Hypothalamus (tissue), 51 donors: ENCODE results near the gene TNRC6A.

Experiments
- DNase-seq, 51 donors: peaks; one replicate each; lab custom pipeline; 2025; lab: John Stamatoyannopoulos, UW

The TNRC6A gene

DNA sequence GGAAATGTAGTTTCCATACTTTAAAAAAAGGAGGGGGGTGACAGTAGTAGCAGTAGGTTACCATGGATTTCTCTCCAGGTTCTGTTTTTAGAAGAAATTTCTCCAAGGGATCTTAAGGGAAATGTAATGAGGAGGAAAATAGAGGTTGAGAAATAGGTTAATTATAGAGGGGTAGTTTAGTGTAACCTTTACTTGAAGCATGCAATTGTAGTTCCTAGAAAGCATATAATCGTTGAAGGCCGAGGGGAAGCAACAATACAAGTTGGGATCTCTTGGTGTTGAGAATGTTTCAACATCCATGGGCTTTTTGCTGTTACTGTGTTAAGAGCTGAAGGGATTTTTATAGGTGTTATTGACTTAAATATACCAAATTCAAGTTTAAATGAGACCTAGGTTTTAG is 25.1 kb downstream of the TNRC6A start:
- no peak for DNase-seq

DNA sequence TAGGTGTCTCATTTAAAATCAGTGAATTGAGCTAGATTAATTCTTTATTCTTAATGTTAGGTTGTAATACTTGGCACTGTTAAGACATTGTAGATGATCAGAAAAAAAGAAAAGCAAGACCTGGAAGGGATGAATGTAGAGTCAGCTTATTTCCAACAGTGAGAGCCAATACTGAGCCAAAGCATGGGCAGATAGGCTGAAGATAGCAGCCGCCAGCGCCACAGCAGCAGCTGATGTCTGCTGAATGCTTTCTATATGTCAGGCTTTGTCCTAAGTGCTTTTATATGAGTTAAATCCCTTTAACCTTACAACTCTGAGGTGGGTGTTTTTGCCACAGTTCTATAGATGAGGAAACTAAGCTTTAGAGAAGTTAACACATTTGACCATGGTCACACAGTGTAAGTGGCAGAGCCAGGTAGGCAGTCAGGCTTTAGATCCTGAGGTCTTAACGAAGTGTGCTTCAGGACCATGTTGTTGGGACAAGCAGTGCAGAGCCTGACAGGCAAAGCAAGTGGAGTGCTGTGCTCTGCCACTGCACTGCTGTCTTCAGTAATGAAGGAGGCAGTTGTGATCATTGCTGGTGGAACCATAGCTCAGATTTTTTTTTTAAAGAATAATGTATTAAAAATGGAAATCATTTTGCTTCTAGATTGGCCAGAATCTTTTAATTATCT is 25.9 kb downstream of the TNRC6A start:
- no peak for DNase-seq

DNA sequence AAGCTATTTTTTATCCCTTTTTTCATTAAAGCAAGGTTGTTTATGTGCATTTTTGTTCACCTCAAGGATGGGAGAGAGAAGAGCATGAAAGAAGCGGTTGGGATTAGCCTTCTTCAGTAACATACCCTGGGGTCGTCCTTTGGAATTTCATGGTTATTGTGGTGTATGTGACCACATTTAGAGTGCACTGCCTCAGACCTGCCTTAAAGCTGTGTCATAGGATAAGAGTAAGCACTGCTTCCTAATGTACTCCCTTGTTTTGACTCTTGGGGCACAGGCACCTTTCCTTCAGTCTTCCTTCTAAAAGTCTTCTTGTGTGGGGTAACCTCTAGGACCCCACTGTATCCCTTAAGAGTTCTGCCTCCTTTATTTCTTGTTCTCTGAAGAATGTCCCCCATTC is 28.9 kb downstream of the TNRC6A start:
- DNase-seq = no peak

DNA sequence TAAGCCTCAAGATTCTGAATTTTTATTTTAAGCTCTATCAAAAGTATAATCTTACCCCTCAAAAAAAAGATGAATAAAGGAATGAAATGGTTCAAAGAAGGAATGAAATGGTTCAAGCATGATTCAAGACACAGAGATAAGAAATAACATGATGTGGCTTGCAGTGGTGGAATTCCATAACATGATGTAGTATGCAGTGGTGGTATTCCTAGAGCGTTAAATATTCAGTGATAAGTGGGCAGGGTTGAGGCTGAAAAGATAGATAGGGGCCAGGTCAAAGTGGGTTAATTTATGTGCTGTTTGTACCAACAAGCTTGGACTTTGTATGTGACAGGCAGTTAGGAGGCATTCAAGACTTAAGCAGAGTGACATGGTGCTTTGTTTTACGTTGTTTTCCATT is 29.6 kb downstream of the TNRC6A start:
- no peak for DNase-seq

DNA sequence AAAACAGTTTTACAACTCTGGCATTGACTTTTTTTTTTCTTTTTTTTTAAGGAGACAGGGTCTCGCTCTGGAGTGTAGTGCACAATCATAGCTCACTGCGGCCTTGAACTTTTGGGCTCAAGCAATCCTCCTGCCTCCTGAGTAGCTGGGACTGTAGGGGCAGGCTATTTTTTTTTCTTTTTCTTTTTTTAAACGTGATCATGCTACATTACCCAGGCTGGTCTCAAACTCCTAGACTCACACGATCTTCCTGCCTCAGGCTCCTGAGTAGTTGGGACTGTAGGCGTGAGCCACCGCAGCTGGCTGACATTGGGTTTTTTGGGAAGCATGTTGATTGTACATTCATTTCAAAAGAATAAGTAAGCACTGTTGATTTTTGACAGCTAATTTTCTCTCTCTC is 32.1 kb downstream of the TNRC6A start:
- no peak for DNase-seq

DNA sequence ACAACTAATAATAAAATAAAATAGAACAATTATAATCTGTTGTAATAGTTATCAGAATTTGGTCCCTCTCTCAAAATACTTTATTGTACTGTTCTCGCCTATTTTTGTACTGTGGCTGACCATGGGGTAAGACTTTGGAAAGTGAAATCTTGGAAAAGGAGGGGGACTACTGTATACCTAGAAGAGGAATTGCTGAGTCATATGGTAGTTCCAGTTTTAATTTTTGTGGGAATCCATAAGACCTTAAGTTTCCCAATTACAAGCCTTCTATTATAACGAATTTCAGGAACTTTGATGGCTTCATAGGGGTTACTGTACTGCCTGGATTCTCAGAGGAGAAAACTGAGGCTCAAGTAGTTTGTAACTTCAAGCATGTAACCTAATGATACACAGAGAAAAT is 35.5 kb downstream of the TNRC6A start:
- no peak for DNase-seq

DNA sequence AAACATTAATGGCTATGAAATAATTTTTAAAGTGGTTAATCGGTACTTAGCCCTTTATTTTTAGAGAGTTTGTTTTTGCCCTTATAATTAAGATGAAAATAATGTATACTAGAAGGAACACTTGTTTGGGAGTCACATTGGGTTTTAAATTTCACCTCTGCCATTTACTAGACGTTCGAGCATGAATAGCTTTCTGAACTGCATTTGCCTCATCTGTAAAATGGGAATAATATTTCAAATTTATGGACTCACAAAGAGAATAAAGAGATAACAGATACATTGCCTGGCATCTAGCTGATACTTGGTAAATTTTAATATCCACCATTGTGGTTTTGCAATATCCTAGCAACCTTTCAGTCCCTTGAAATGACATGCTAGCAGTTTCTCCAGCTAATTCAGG is 36.6 kb downstream of the TNRC6A start:
- DNase-seq = no peak

DNA sequence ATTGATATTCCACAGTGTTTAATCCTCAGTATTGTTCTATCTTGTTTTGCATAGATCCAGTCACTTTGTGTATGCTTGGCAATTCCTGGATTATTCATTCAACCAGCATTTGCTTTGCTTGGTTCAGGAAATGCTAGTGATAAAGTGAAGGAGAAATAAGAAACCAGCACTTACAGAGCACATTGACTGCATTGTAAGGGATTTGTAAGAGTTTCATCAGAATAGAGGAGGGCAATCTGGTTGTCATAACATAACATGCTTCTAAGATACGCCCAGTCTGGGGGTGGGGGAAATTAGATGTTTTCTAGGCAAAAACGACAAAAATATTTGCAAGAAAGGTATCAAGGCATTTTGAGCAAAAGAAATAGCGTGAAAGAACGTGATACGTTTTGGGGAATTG is 40.4 kb downstream of the TNRC6A start:
- no peak for DNase-seq

DNA sequence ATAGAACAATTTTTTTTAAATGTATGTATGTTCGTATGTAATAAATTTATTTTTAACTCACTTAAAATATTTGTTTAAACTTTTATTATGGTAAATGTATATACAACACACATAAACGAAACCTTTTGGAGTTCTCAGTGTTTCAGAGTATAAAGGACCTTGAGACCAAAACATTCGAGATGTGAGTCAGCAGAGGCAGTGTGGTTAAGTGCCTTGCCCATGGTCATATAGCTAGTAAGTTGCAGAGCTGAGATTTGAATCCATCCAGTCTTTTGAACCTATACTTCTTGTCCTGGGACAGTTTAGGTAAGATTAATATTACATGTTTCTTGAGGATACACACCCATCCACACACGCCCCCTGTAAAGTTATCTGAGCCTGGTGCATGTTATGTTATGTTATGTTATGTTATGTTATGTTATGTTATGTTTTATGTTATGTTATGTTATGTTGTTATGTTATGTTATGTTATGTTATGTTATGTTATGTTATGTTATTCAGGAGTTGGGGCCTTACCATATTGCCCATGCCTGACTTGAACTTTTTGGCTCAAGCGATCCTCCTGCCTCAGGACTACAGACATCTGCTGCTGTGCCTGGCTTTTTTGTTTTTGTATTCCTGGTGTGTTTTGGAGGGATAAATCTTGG is 41.8 kb downstream of the TNRC6A start:
- no peak for DNase-seq

DNA sequence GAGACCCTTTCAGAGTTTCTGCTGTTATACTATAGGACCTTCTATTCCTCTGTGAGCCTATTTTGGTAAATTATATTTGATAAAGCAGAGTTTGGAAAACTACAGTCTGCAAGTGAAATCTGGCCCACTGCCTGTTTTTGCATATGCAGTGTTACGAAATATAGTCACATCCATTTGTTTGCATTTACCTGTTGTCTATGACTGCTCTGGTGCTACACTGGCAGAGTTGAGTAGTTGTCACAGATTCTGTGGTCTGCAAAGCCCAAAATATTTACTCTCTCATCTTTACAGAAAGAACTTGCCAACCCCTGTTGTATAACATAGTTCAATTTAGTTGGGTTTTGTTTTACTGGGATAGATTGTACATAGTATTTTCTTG is 42.3 kb downstream of the TNRC6A start:
- DNase-seq = no peak

DNA sequence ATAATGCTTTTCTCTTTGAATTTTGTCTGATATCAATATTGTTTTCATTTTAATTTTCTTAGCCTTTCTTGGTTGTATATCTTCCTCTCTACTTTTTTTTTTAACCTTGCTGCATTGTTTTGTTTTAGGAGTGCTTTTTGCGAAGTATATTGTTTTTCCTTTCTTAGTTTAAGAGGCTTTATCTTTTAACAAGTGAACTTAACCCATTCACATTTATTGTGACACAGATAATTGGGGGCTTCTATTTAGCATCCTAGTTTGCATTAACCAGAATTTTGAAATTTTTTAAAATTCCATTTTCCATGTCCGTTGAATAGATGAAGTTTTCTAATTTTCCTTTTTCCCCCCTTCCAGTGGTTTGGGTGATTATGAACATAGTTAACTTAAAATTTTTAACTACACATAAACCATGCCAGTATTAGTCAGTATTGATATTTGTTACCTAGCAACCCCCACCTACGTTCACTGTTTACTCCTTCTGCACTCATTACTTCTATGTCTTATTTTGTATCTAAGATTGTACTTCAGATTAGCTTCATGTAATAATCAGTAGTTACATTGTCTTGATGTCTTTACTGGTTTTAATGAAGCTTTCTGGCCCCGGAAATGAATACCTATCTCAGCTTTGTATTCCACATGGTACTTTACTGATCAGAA is 44.4 kb downstream of the TNRC6A start:
- no peak for DNase-seq

DNA sequence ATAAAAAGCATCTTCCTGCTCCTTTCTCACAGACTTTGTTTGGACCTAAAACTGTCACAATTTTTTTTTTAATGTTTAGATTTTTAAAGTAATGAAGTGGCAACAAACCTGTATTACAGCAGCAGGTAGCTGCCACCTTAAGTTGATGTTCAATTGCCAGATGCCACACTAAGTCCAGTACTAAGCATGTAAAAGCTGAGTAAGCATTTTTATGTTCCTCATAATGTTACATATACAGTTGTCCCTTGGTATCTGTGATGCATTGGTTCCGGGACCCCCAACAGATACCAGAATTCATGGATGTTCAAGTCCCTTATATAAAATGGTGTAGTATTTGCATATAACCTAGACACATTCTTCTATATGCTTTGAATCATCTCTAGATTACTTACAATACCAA is 45.1 kb downstream of the TNRC6A start:
- DNase-seq = no peak

DNA sequence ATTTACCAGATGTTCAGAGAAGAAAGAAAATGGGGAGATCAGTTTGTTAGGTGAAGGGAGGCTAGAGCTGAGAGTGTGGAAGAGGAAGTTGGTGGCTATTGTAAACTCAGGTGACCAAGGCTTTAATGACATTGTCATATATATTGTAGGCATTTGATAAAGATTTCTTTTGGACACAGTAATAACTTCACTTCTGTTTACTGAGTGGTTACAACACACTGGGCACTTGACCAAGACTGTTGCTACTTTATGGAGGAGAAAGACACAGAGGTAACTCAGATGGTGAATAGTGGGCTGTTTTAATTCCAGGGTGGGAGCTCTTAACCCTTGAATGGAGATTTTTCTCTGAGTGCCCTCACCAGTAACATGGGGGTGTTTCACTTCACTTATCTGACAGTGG is 46.0 kb downstream of the TNRC6A start:
- DNase-seq = no peak

DNA sequence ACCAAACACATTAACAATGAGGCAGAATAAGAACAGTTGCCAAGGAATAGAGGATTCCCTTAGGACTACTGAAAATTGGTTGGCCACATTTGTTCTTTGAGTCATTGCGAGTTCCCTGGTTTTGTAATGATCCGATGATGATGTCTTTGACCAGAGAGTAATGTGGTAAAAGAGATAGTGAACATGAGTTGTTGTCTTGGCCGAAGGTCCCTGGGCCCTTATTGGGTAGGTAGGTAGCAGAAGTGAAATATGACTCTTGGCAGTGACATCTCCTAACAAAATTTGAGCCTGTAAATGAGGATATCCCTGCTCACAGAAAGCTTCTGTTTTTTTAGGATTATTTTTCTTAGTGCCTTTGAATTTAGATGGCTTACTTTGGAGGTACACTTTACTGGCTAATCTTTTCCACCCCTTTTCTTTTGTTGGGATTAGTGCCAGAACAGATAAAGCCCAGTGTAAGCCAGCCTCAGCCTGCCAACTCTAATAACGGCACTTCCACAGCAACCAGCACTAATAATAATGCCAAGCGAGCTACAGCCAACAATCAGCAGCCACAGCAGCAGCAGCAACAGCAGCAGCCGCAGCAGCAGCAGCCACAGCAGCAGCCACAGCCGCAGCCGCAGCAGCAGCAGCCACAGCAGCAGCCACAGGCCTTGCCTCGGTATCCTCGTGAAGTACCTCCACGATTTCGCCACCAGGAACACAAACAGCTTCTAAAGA is 47.2 kb downstream of the TNRC6A start:
- DNase-seq = peak in 24 of 51 donors; percentile 3 to 60 (median 18)

DNA sequence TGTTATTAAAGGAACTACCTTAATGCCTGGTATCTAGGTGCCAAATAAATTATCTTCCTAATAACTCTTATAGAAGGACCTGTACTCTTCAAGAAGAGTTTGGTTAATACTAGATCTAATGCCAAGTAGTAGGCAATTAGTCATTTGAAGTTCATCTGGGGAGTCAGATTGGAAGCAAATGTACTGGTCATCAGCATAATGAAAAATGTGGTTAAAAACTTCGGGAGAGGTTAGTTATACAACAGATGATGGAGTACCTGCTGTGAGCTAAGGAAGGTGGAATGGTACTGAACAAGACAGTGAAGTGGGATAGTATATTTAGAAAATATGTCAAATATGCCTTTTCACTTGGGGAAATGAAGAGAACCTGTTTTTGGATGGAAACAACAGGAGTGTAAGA is 49.2 kb downstream of the TNRC6A start:
- DNase-seq = no peak

DNA sequence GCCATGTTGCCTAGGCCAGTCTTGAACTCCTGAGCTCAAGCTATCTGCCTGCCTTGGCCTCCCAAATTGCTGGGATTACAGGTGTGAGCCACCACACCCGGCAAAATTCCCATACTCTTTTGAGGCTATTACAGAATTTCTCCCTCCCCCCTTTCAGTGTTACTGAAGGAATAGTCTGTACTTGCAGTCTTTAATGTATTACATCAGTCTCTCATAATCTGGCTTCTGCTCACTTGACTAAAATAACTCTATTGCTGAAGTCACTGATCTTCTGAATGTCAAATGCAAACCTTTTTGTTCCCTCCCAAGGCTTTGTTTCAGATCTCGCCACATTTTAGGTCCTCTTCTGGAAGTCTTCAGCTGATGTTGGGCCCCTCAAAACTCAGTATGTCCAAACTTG is 51.8 kb downstream of the TNRC6A start:
- no peak for DNase-seq

DNA sequence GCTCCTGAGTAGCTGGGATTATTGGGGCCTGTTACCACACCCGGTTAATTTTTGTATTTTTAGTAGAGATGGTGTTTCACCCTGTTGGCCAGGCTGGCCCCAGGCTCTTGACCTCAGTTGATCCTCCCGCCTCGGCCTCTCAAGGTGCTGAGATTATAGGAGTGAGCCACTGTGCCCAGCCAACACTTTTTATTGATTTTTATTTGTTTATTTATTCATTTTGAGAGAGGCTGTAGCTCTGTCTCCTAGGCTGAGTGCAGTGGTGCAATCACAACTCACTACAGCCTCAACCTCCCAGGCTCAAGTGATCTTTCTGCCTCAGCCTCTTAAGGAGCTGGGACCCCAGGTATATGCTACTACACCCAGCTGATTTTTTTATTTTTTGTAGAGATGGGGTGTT is 54.7 kb downstream of the TNRC6A start:
- no peak for DNase-seq

DNA sequence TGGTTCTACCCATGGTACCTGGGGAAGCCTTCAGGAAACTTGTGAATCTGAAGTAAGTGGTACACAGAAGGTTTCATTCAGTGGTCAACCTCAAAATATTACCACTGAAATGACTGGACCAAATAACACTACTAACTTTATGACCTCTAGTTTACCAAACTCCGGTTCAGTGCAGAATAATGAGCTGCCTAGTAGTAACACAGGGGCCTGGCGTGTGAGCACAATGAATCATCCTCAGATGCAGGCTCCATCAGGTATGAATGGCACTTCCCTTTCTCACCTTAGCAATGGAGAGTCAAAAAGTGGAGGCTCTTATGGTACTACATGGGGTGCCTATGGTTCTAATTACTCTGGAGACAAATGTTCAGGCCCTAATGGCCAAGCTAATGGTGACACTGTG is 60.4 kb downstream of the TNRC6A start:
- no peak for DNase-seq

DNA sequence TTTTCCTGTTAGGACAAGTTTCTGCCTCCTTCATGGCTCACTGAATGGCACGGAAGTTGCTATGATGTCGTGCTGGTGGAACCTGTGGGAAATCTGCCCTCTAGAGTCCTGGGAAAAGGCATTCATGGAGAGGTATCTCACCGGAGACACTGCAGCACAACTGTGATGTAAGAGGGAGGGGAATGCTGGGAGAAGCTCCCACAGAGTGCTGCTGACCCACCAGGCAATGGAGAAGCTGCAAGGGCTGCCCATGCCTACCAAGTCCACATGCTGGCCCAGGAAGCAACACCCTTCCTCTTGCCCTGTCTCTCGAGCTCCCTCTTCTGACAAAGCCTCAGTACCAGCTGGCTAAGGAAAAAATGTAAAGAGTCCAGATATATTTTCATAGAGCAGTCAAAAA is 71.1 kb downstream of the TNRC6A start:
- no peak for DNase-seq

DNA sequence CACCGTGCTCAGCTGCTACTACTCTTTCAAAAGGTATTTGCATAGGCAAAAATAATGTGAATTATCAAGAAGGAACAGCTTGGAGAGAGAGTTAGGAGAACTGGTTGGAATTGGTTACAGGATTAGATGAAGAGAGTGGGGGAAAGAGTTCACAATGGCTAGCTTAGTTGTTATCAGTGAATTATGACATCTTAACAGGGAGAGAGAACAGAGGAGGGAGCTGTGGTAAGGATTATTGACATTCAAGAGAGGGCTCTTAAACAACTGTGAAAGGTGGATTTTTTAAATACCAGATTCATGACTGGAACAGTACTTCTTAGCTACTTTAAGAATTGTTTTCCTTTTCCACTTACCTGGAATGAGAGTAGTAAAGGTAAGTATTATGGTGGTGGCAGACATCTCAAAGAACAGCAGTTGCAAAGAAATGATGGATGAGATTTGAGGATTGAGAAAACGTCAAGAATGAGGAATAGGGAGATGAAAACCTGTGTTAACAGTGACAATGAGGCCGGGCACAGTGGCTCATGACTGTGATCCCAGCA is 72.4 kb downstream of the TNRC6A start:
- DNase-seq = no peak

DNA sequence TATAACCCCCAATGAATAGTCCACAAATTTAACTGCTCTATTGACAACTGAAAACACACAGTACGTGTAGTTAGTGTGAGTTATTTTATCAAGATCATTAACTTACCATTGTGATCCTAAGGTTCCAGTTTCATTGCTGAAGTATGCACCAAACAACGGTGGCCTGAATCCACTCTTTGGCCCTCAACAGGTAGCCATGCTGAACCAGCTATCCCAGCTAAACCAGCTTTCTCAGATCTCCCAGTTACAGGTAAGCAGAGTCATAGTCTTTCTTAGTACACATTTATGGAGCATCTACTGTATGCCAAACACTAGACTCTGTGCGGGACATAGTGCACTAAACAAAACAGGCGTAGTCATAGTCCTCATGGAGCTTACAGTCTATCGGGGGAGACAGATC is 76.0 kb downstream of the TNRC6A start:
- DNase-seq = no peak
